GM21619 (cell line): ENCODE results near the gene HES1.

ENCODE experiments used
- ATAC-seq: cut with Tn5 transposase; IDR thresholded peaks from one replicate; pipeline ENCODE4 v1.9.1; 2021; ENCODE audit not compliant: unreplicated experiment

The HES1 gene

GRCh38 chr3:194165271-194166018 lies 29.5 kb downstream of the HES1 start:
- no peak for ATAC-seq

- no peak for ATAC-seq
Measured at GRCh38 chr3:194166682-194167479, 30.9 kb downstream of the HES1 start.

GRCh38 chr3:194167480-194168282 lies 31.7 kb downstream of the HES1 start:
- no peak for ATAC-seq

GRCh38 chr3:194168994-194169393 lies 33.0 kb downstream of the HES1 start:
- ATAC-seq = no peak

GRCh38 chr3:194169595-194169994 lies 33.6 kb downstream of the HES1 start:
- ATAC-seq = no peak

GRCh38 chr3:194170793-194171192 lies 34.8 kb downstream of the HES1 start:
- ATAC-seq = no peak

- no peak for ATAC-seq
Measured at GRCh38 chr3:194174406-194174805, 38.5 kb downstream of the HES1 start.

GRCh38 chr3:194174980-194175379 lies 39.0 kb downstream of the HES1 start:
- ATAC-seq = no peak

- ATAC-seq = no peak
Measured at GRCh38 chr3:194176274-194176991, 40.5 kb downstream of the HES1 start.

- ATAC-seq = no peak
Measured at GRCh38 chr3:194177141-194177540, 41.2 kb downstream of the HES1 start.

GRCh38 chr3:194178128-194178527 lies 42.2 kb downstream of the HES1 start:
- ATAC-seq = no peak

- no peak for ATAC-seq
Measured at GRCh38 chr3:194178669-194179068, 42.7 kb downstream of the HES1 start.

- ATAC-seq = no peak
Measured at GRCh38 chr3:194180570-194180969, 44.6 kb downstream of the HES1 start.

- ATAC-seq = no peak
Measured at GRCh38 chr3:194181612-194182529, 45.9 kb downstream of the HES1 start.

GRCh38 chr3:194183271-194183670 lies 47.3 kb downstream of the HES1 start:
- no peak for ATAC-seq

GRCh38 chr3:194184265-194184751 lies 48.4 kb downstream of the HES1 start:
- ATAC-seq = no peak

- ATAC-seq = no peak
Measured at GRCh38 chr3:194184801-194185200, 48.9 kb downstream of the HES1 start.

GRCh38 chr3:194185221-194185620 lies 49.3 kb downstream of the HES1 start:
- no peak for ATAC-seq

- ATAC-seq = no peak
Measured at GRCh38 chr3:194187233-194187944, 51.4 kb downstream of the HES1 start.
